Inflammatory macrophage treated with lipopolysaccharide for 4 hours (primary cell): Measurements from ENCODE around the gene SPATA16.
"Not testable (repeated sequence)": the region's sequence is repeated elsewhere in the genome, so short reads cannot be mapped to it uniquely, and the experiment has no call there.

Experiments used
- DNase-seq: peaks from one replicate; pipeline ENCODE4 v3.0.0-alpha.2; 2020

Gene SPATA16

GRCh38 chr3:173003471-173003870 is 137.6 kb downstream of the SPATA16 start:
- DNase-seq = no peak

- DNase-seq = no peak
Measured at GRCh38 chr3:173001622-173002021, 139.4 kb downstream of the SPATA16 start.

- DNase-seq = no peak
Measured at GRCh38 chr3:173000553-173000952, 140.5 kb downstream of the SPATA16 start.

- no peak for DNase-seq
Measured at GRCh38 chr3:172993412-172993811, 147.6 kb downstream of the SPATA16 start.

GRCh38 chr3:172991424-172991996 is 149.5 kb downstream of the SPATA16 start:
- DNase-seq = no peak

GRCh38 chr3:172989373-172989772 is 151.7 kb downstream of the SPATA16 start:
- DNase-seq = no peak

- no peak for DNase-seq
Measured at GRCh38 chr3:172987273-172987672, 153.8 kb downstream of the SPATA16 start.

GRCh38 chr3:172984914-172985313 is 156.1 kb downstream of the SPATA16 start:
- no peak for DNase-seq

- no peak for DNase-seq
Measured at GRCh38 chr3:172982736-172983364, 158.2 kb downstream of the SPATA16 start.

- no peak for DNase-seq
Measured at GRCh38 chr3:172981407-172981983, 159.5 kb downstream of the SPATA16 start.

- no peak for DNase-seq
Measured at GRCh38 chr3:172980849-172981248, 160.2 kb downstream of the SPATA16 start.

GRCh38 chr3:172977696-172978095 is 163.3 kb downstream of the SPATA16 start:
- no peak for DNase-seq

GRCh38 chr3:172974969-172975368 is 166.1 kb downstream of the SPATA16 start:
- no peak for DNase-seq

- no peak for DNase-seq
Measured at GRCh38 chr3:172973799-172974198, 167.2 kb downstream of the SPATA16 start.

- no peak for DNase-seq
Measured at GRCh38 chr3:172972717-172973116, 168.3 kb downstream of the SPATA16 start.

- no peak for DNase-seq
Measured at GRCh38 chr3:172972067-172972466, 169.0 kb downstream of the SPATA16 start.

GRCh38 chr3:172968646-172969045 is 172.4 kb downstream of the SPATA16 start:
- DNase-seq = no peak

- no peak for DNase-seq
Measured at GRCh38 chr3:172965256-172965655, 175.8 kb downstream of the SPATA16 start.

- DNase-seq = not testable (repeated sequence)
Measured at GRCh38 chr3:172960626-172961182, 180.3 kb downstream of the SPATA16 start.

GRCh38 chr3:172958565-172958964 is 182.5 kb downstream of the SPATA16 start:
- DNase-seq = no peak

- no peak for DNase-seq
Measured at GRCh38 chr3:172953571-172953970, 187.5 kb downstream of the SPATA16 start.

GRCh38 chr3:172951511-172951910 is 189.5 kb downstream of the SPATA16 start:
- no peak for DNase-seq

GRCh38 chr3:172946061-172946460 is 195.0 kb downstream of the SPATA16 start:
- DNase-seq = no peak

GRCh38 chr3:172939651-172940293 is 201.3 kb downstream of the SPATA16 start:
- DNase-seq = no peak
